Neural progenitor cell (in vitro differentiated cells): ENCODE measurements around the gene SREBF1. TPM values are rescaled to one million over a fixed set of nuclear protein-coding genes. Genes with fewer than 3 reads are reported as not detected.

Source experiments
- DNase-seq: peaks from one replicate; pipeline ENCODE4 v3.0.0-alpha.2; 2016; ENCODE audit warnings: low spot score
- H2AFZ ChIP-seq: fragments of 200-600 bp; sonication (generic); replicated peaks from 2 replicates; pipeline ENCODE4 v1.6.1; 2016; ENCODE audit warnings: antibody characterized with exemption
- H3F3A ChIP-seq: fragments of 200-600 bp; sonication (generic); 2 replicates; pipeline ENCODE4 v1.6.1; 2016; ENCODE audit warnings: antibody characterized with exemption, low read depth
- H3K27ac ChIP-seq: fragments of 200-600 bp; sonication (generic); 2 replicates; pipeline ENCODE4 v1.5.1; 2016; ENCODE audit warnings: mild to moderate bottlenecking
- H3K27me3 ChIP-seq: fragments of 200-600 bp; sonication (generic); 2 replicates; pipeline ENCODE4 v1.6.1; 2016; ENCODE audit warnings: mild to moderate bottlenecking, moderate library complexity
- H3K36me3 ChIP-seq: fragments of 200-600 bp; sonication (generic); 2 replicates; pipeline ENCODE4 v1.5.1; 2016
- H3K4me1 ChIP-seq: fragments of 200-600 bp; sonication (generic); 2 replicates; pipeline ENCODE4 v1.6.1; 2016; ENCODE audit warnings: mixed run types
- H3K4me2 ChIP-seq: fragments of 200-600 bp; sonication (generic); 2 replicates; pipeline ENCODE4 v1.6.1; 2016
- H3K4me3 ChIP-seq: fragments of 200-600 bp; sonication (generic); 2 replicates; pipeline ENCODE4 v1.5.1; 2016
- H3K79me2 ChIP-seq: fragments of 200-600 bp; sonication (generic); 2 replicates; pipeline ENCODE4 v1.6.1; 2016; ENCODE audit warnings: low read depth
- H3K9ac ChIP-seq: fragments of 200-600 bp; sonication (generic); 2 replicates; pipeline ENCODE4 v1.6.1; 2016
- H3K9me3 ChIP-seq: fragments of 200-600 bp; sonication (generic); 2 replicates; pipeline ENCODE4 v1.5.1; 2016; ENCODE audit warnings: low read depth
- H4K20me1 ChIP-seq: fragments of 200-600 bp; sonication (generic); 2 replicates; pipeline ENCODE4 v1.6.1; 2016; ENCODE audit warnings: low read depth
- H3K27ac Mint-ChIP-seq: 3 replicates; pipeline ENCODE4 v1.8.0; 2021; ENCODE audit warnings: mixed read lengths
- H3K27me3 Mint-ChIP-seq: 2 replicates; pipeline ENCODE4 v1.8.0; 2022; ENCODE audit warnings: low read depth, mild to moderate bottlenecking, inconsistent platforms, moderate library complexity, mixed read lengths; ENCODE audit not compliant: insufficient read depth
- H3K36me3 Mint-ChIP-seq: 3 replicates; pipeline ENCODE4 v1.8.0; 2021; ENCODE audit warnings: mixed read lengths
- H3K4me1 Mint-ChIP-seq: 3 replicates; pipeline ENCODE4 v1.8.0; 2021; ENCODE audit warnings: mixed read lengths
- H3K4me3 Mint-ChIP-seq: 3 replicates; pipeline ENCODE4 v1.8.0; 2021; ENCODE audit warnings: mild to moderate bottlenecking, moderate library complexity, mixed read lengths
- H3K9me3 Mint-ChIP-seq: 3 replicates; pipeline ENCODE4 v1.8.0; 2020; ENCODE audit warnings: mixed read lengths
- EZH2 ChIP-seq: fragments of 200-600 bp; sonication (generic); IDR thresholded peaks from 2 replicates; pipeline ENCODE4 v1.6.1; 2017; ENCODE audit warnings: antibody characterized with exemption, mild to moderate bottlenecking, moderate library complexity
- EZH2phosphoT487 ChIP-seq: fragments of 200-600 bp; sonication (generic); IDR thresholded peaks from 2 replicates; pipeline ENCODE4 v1.6.1; 2017; ENCODE audit warnings: antibody characterized with exemption
- total RNA-seq: library from RNA; depleted of rRNA; stranded (reverse); fragments of >200 nt; gene quantifications from 2 replicates; pipeline ENCODE4 v1.2.3, GENCODE V29; 2015; ENCODE audit warnings: low replicate concordance
- TF ChIP-seq, protein P1 (sequence below): fragments of 200-600 bp; sonication (generic); IDR thresholded peaks from 2 replicates; pipeline ENCODE4 v1.5.1; 2017; ENCODE audit warnings: antibody characterized with exemption, mild to moderate bottlenecking

SREBF1 gene
- total RNA-seq, 1 donor from 2014 or later: 12.7 TPM

- H3K79me2 ChIP-seq: no peaks in the 10 kb centered on the region
- Mint-ChIP-seq H3K36me3 (peaks cover 7% of the 10 kb centered on the region), H3K27ac (no peak overlapping the region)
Observed at GRCh38 chr17:17795946-17796786, 40.6 kb downstream of the SREBF1 start.

GRCh38 chr17:17795296-17795695 lies 41.5 kb downstream of the SREBF1 start:
- Histone ChIP-seq H3K79me2 (no peaks in the 10 kb centered on the region), H2AFZ (no peak overlapping the region), H3F3A (peaks cover 17% of the 10 kb centered on the region), H3K4me3 (no peak overlapping the region), H3K27ac (no peak overlapping the region), H3K4me1 (peaks cover 39% of the 10 kb centered on the region), H3K4me2 (no peak overlapping the region), H3K27me3 (peaks cover 6% of the 10 kb centered on the region), H4K20me1 (peaks cover 94% of the 10 kb centered on the region), H3K9ac (no peak overlapping the region), H3K36me3 (no peaks in the 10 kb centered on the region), H3K9me3 (no peaks in the 10 kb centered on the region)
- Mint-ChIP-seq H3K4me1 (peaks cover 43% of the 10 kb centered on the region), H3K27me3 (peaks cover 9% of the 10 kb centered on the region), H3K27ac (no peak overlapping the region), H3K36me3 (peaks cover 7% of the 10 kb centered on the region), H3K9me3 (no peaks in the 10 kb centered on the region), H3K4me3 (no peak overlapping the region)
- TF ChIP-seq, protein P1, sequence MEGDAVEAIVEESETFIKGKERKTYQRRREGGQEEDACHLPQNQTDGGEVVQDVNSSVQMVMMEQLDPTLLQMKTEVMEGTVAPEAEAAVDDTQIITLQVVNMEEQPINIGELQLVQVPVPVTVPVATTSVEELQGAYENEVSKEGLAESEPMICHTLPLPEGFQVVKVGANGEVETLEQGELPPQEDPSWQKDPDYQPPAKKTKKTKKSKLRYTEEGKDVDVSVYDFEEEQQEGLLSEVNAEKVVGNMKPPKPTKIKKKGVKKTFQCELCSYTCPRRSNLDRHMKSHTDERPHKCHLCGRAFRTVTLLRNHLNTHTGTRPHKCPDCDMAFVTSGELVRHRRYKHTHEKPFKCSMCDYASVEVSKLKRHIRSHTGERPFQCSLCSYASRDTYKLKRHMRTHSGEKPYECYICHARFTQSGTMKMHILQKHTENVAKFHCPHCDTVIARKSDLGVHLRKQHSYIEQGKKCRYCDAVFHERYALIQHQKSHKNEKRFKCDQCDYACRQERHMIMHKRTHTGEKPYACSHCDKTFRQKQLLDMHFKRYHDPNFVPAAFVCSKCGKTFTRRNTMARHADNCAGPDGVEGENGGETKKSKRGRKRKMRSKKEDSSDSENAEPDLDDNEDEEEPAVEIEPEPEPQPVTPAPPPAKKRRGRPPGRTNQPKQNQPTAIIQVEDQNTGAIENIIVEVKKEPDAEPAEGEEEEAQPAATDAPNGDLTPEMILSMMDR: no peak
- no peak for DNase-seq

More at GRCh38 chr17:17795946-17796786, 40.6 kb downstream of the SREBF1 start:
- H3K9ac ChIP-seq: no peak overlapping the region
- peaks cover 6% of the 10 kb centered on the region for H3K27me3 ChIP-seq
- H3K27ac ChIP-seq: no peak overlapping the region
- H3K4me1 Mint-ChIP-seq: peaks cover 38% of the 10 kb centered on the region
- no peak for DNase-seq
- TF ChIP-seq, protein P1: no peak
- TF ChIP-seq EZH2phosphoT487 (no peak), EZH2 (no peak)
- H3K4me3 Mint-ChIP-seq: no peak overlapping the region
- peaks cover 30% of the 10 kb centered on the region for H3K4me1 ChIP-seq
- peaks cover 17% of the 10 kb centered on the region for H3F3A ChIP-seq
- no peaks in the 10 kb centered on the region for H3K9me3 ChIP-seq
- H2AFZ ChIP-seq: no peak overlapping the region
- H3K27me3 Mint-ChIP-seq: peaks cover 9% of the 10 kb centered on the region
- no peaks in the 10 kb centered on the region for H3K9me3 Mint-ChIP-seq
- H3K4me3 ChIP-seq: no peak overlapping the region
- H3K4me2 ChIP-seq: no peak overlapping the region
- H4K20me1 ChIP-seq: peaks cover 94% of the 10 kb centered on the region
- no peaks in the 10 kb centered on the region for H3K36me3 ChIP-seq

GRCh38 chr17:17794382-17794781 lies 42.4 kb downstream of the SREBF1 start:
- Histone ChIP-seq H3F3A (peaks cover 17% of the 10 kb centered on the region), H3K27me3 (peaks cover 6% of the 10 kb centered on the region), H3K79me2 (no peaks in the 10 kb centered on the region), H3K9me3 (no peaks in the 10 kb centered on the region), H3K4me2 (no peak overlapping the region), H3K4me1 (peaks cover 43% of the 10 kb centered on the region), H3K27ac (no peak overlapping the region), H2AFZ (no peak overlapping the region), H3K36me3 (no peaks in the 10 kb centered on the region), H3K9ac (no peak overlapping the region), H3K4me3 (no peak overlapping the region), H4K20me1 (peaks cover 94% of the 10 kb centered on the region)
- peaks cover 8% of the 10 kb centered on the region for H3K27me3 Mint-ChIP-seq
- DNase-seq: no peak
- peaks cover 7% of the 10 kb centered on the region for H3K36me3 Mint-ChIP-seq
- H3K4me3 Mint-ChIP-seq: no peak overlapping the region
- TF ChIP-seq, protein P1: no peak
- TF ChIP-seq EZH2 (no peak), EZH2phosphoT487 (no peak)
- H3K9me3 Mint-ChIP-seq: no peaks in the 10 kb centered on the region
- H3K27ac Mint-ChIP-seq: no peak overlapping the region
- peaks cover 45% of the 10 kb centered on the region for H3K4me1 Mint-ChIP-seq
